ENCODE measurements around the gene RBM5. TPM values are rescaled to one million over a fixed set of nuclear protein-coding genes. Genes with fewer than 3 reads are reported as not detected.

The RBM5 gene
- total and polyA plus RNA-seq, 2 donors (not counting 1 experiment from before 2014, with no cell fraction given): 405 to 464 TPM

- no peaks in the 10 kb centered on the region for H3K79me2 ChIP-seq (ENCODE audit: control insufficient read depth, insufficient read depth, low read length)
- CTCF ChIA-PET: no interaction called here
- no peak overlapping the region for H3K9ac ChIP-seq (ENCODE audit: low read length)
- no peak overlapping the region for H3K4me3 ChIP-seq (ENCODE audit: control extremely low read depth in 1 of 5, extremely low read depth in 1 of 5, insufficient read depth in 1 of 5, low read depth in 2 of 5, low read length in 4 of 5)
- H3K4me1 ChIP-seq (ENCODE audit: control insufficient read depth in 2 of 2, insufficient read depth in 2 of 2, low read length in 2 of 2): no peaks in the 10 kb centered on the region
- ATAC-seq (ENCODE audit: low read depth): no peak
- no peak overlapping the region for H3K27ac Mint-ChIP-seq
- TF ChIP-seq EZH2 (IDR thresholded peaks at IDR 0.05; ENCODE audit: borderline replicate concordance, insufficient read depth, low read depth, low read length, poor library complexity, severe bottlenecking) (no peak), CTCF (IDR thresholded peaks at IDR 0.05) (no peak)
- WGBS (ENCODE audit: insufficient coverage): 87% methylated on average over 5 of the region's 5 CpGs
- no peak overlapping the region for H3K27ac ChIP-seq (ENCODE audit: low read length in 2 of 2)
- H3K36me3 ChIP-seq (replicated peaks in 1 of 2; ENCODE audit: control extremely low read depth in 1 of 2, control insufficient read depth in 1 of 2, extremely low read depth in 1 of 2, insufficient read depth in 2 of 2, low read length in 1 of 2): no peaks in the 10 kb centered on the region
- H3K4me2 ChIP-seq (replicated peaks; ENCODE audit: low read depth, low read length, poor library complexity, severe bottlenecking): no peak overlapping the region
- H3K27me3 Mint-ChIP-seq: peaks cover 13% of the 10 kb centered on the region
- intact Hi-C loops (cut with micrococcal nuclease): no loop called here
- no peak overlapping the region for H2AFZ ChIP-seq (ENCODE audit: insufficient read depth, low read depth, low read length, poor library complexity, severe bottlenecking)
- H3K9me3 Mint-ChIP-seq (ENCODE audit: insufficient read depth): no peaks in the 10 kb centered on the region
- no peaks in the 10 kb centered on the region for H3K9me3 ChIP-seq (ENCODE audit: control extremely low read depth in 1 of 3, control insufficient read depth in 2 of 3, insufficient read depth in 1 of 3, low read length in 2 of 3)
- DNase-seq: no peak
- no peaks in the 10 kb centered on the region for H3K4me1 Mint-ChIP-seq
- peaks cover 0 to 10% (median under 1%) of the 10 kb centered on the region in 4 experiments for H3K27me3 ChIP-seq (replicated peaks in 1 of 4; ENCODE audit: control extremely low read depth in 1 of 4, control insufficient read depth in 3 of 4, insufficient read depth in 4 of 4, low read length in 3 of 4)
- no peak overlapping the region for H3K4me3 Mint-ChIP-seq
- no peaks in the 10 kb centered on the region for H4K20me1 ChIP-seq (ENCODE audit: control insufficient read depth, insufficient read depth, low read length, poor library complexity, severe bottlenecking)
- POLR2A ChIA-PET: no interaction called here
Observed at GRCh38 chr3:50162034-50162883, 73.5 kb downstream of the RBM5 start.

All from B cell (primary cell).